CD14-positive monocyte (primary cell): Measurements from ENCODE around the gene BUD23. TPM values are rescaled to one million over a fixed set of nuclear protein-coding genes. Genes with fewer than 3 reads are reported as not detected.
A peak's percentile ranks its signal among the peaks of the same experiment; 100 is the strongest.

Source experiments
- DNase-seq, 3 donors: peaks; one replicate each; pipeline ENCODE4 v3.0.0-alpha.2; 2011 to 2022
- H2AFZ ChIP-seq: 2 replicates; pipeline ENCODE4 v1.6.0; 2012; ENCODE audit warnings: mild to moderate bottlenecking, low read depth, low read length, inconsistent platforms; ENCODE audit not compliant: insufficient read depth, poor library complexity, severe bottlenecking
- H3K27ac ChIP-seq, 2 donors: 1 replicate in 1 of 2; 2 replicates in 1 of 2; pipeline ENCODE4 v1.5.1; 2012 to 2013; ENCODE audit warnings: low read length in 2 of 2, control low read depth in 1 of 2, inconsistent platforms in 1 of 2, low read depth in 1 of 2, mild to moderate bottlenecking in 1 of 2
- H3K27me3 ChIP-seq, 2 donors: one replicate each; pipeline versions ENCODE4 v1.6.0 to v1.6.1; 2011 to 2013; ENCODE audit warnings: low read length in 2 of 2; ENCODE audit not compliant: control insufficient read depth in 2 of 2, insufficient read depth in 2 of 2
- H3K36me3 ChIP-seq, 2 donors: replicated peaks in 1 of 2; 1 replicate in 1 of 2; 2 replicates in 1 of 2; pipeline versions ENCODE4 v1.5.1 to v1.6.1; 2012 to 2013; ENCODE audit warnings: low read length in 2 of 2, control low read depth in 1 of 2, inconsistent platforms in 1 of 2, mild to moderate bottlenecking in 1 of 2; ENCODE audit not compliant: insufficient read depth in 2 of 2, control insufficient read depth in 1 of 2
- H3K4me1 ChIP-seq, 2 donors: 1 replicate in 1 of 2; 2 replicates in 1 of 2; pipeline versions ENCODE4 v1.5.1 to v1.6.1; 2012 to 2013; ENCODE audit warnings: low read length in 2 of 2, control low read depth in 1 of 2, inconsistent platforms in 1 of 2, mild to moderate bottlenecking in 1 of 2, moderate library complexity in 1 of 2; ENCODE audit not compliant: insufficient read depth in 2 of 2, control insufficient read depth in 1 of 2
- H3K4me2 ChIP-seq: replicated peaks from 2 replicates; pipeline ENCODE3; 2012; ENCODE audit warnings: low read length, moderate library complexity, mild to moderate bottlenecking; ENCODE audit not compliant: poor library complexity, severe bottlenecking; ENCODE audit errors: extremely low read depth
- H3K4me3 ChIP-seq, 3 experiments: fragments of 200-600 bp in 1 of 3; sonication (generic) in 1 of 3; replicated peaks in 1 of 3; 1 replicate in 2 of 3; 2 replicates in 1 of 3; pipeline ENCODE4 v1.5.1; 2011 to 2013; ENCODE audit warnings: low read length in 3 of 3, mild to moderate bottlenecking in 3 of 3, control low read depth in 2 of 3, low read depth in 2 of 3, inconsistent platforms in 1 of 3, moderate library complexity in 1 of 3
- H3K79me2 ChIP-seq: 2 replicates; pipeline ENCODE4 v1.6.0; 2012; ENCODE audit warnings: mild to moderate bottlenecking, control low read depth, inconsistent platforms, low read length, moderate library complexity; ENCODE audit not compliant: insufficient read depth
- H3K9ac ChIP-seq: 2 replicates; pipeline ENCODE4 v1.6.0; 2017; ENCODE audit warnings: low read length, mild to moderate bottlenecking; ENCODE audit not compliant: insufficient read depth, poor library complexity, severe bottlenecking
- H3K9me3 ChIP-seq, 2 donors: replicated peaks in 1 of 2; 1 replicate in 1 of 2; 2 replicates in 1 of 2; pipeline versions ENCODE4 v1.5.1 to v1.6.1; 2012 to 2013; ENCODE audit warnings: low read length in 2 of 2, control low read depth in 1 of 2; ENCODE audit not compliant: control insufficient read depth in 1 of 2, insufficient read depth in 1 of 2
- H4K20me1 ChIP-seq: 2 replicates; pipeline ENCODE4 v1.6.0; 2012; ENCODE audit warnings: mild to moderate bottlenecking, low read length, control low read depth, moderate library complexity; ENCODE audit not compliant: insufficient read depth
- H3K27ac Mint-ChIP-seq, 7 donors: one replicate each; pipeline ENCODE4 v1.8.0; 2020; ENCODE audit warnings: mild to moderate bottlenecking in 7 of 7, mixed read lengths in 7 of 7, moderate library complexity in 6 of 7, inconsistent platforms in 2 of 7
- H3K27me3 Mint-ChIP-seq, 3 donors: one replicate each; pipeline ENCODE4 v1.8.0; 2021 to 2022; ENCODE audit warnings: low read depth in 3 of 3, mild to moderate bottlenecking in 3 of 3, mixed read lengths in 3 of 3, moderate library complexity in 3 of 3, inconsistent platforms in 1 of 3
- H3K36me3 Mint-ChIP-seq, 2 donors: one replicate each; pipeline ENCODE4 v1.8.0; 2020; ENCODE audit warnings: mixed read lengths in 2 of 2, inconsistent platforms in 1 of 2, mild to moderate bottlenecking in 1 of 2
- H3K4me1 Mint-ChIP-seq: one replicate; pipeline ENCODE4 v1.8.0; 2020; ENCODE audit warnings: mild to moderate bottlenecking, mixed read lengths
- H3K4me3 Mint-ChIP-seq, 2 donors: one replicate each; pipeline ENCODE4 v1.8.0; 2020; ENCODE audit warnings: mild to moderate bottlenecking in 2 of 2, mixed read lengths in 2 of 2, moderate library complexity in 1 of 2
- H3K9me3 Mint-ChIP-seq, 7 donors: one replicate each; pipeline ENCODE4 v1.8.0; 2020 to 2022; ENCODE audit warnings: mixed read lengths in 7 of 7, mild to moderate bottlenecking in 6 of 7, moderate library complexity in 6 of 7, inconsistent platforms in 2 of 7
- WGBS: methylation state at CpG from one replicate; pipeline ENCODE4 v1.1.5; 2013; ENCODE audit warnings: missing lambda C conversion rate; ENCODE audit not compliant: insufficient coverage; 5-methylcytosine and 5-hydroxymethylcytosine counted together
- intact Hi-C, 2 donors: fragments of 100-400 bp; cut with micrococcal nuclease; formaldehyde crosslinking; loops; one replicate each; pipeline versions ENCODE4 v1.15.0 to v1.15.1; 2023
- polyA plus RNA-seq, 3 donors: library from polyadenylated mRNA; depleted of rRNA in 1 of 3; unstranded in 2 of 3; stranded (reverse) in 1 of 3; fragments of 300-500 nt in 2 of 3; fragments of >200 nt in 1 of 3; fragmentation: Illumina TruSeq in 2 of 3; gene quantifications; 1 replicate in 2 of 3; 2 replicates in 1 of 3; pipeline ENCODE4 v1.2.3, GENCODE V29; 2012 to 2021
- TF ChIP-seq, protein P1 (sequence below): fragments of 200-600 bp; IDR thresholded peaks from one replicate; pipeline ENCODE4 v1.8.0; 2022; ENCODE audit warnings: antibody characterized with exemption, mild to moderate bottlenecking

Gene BUD23
- polyA plus RNA-seq, 3 donors, result 44.5 to 51.9 (median 51.1) TPM

GRCh38 chr7:73726083-73726466, 42.7 kb downstream of the BUD23 start:
- H3K4me2 ChIP-seq, result no peak overlapping the region
- no peaks in the 10 kb centered on the region for H3K79me2 ChIP-seq
- H3K9me3 ChIP-seq, result no peaks in the 10 kb centered on the region
- H3K4me1 Mint-ChIP-seq, result peaks cover 7% of the 10 kb centered on the region
- no peaks in the 10 kb centered on the region for H3K4me1 ChIP-seq
- H3K27ac ChIP-seq, result no peak overlapping the region
- TF ChIP-seq, protein P1, sequence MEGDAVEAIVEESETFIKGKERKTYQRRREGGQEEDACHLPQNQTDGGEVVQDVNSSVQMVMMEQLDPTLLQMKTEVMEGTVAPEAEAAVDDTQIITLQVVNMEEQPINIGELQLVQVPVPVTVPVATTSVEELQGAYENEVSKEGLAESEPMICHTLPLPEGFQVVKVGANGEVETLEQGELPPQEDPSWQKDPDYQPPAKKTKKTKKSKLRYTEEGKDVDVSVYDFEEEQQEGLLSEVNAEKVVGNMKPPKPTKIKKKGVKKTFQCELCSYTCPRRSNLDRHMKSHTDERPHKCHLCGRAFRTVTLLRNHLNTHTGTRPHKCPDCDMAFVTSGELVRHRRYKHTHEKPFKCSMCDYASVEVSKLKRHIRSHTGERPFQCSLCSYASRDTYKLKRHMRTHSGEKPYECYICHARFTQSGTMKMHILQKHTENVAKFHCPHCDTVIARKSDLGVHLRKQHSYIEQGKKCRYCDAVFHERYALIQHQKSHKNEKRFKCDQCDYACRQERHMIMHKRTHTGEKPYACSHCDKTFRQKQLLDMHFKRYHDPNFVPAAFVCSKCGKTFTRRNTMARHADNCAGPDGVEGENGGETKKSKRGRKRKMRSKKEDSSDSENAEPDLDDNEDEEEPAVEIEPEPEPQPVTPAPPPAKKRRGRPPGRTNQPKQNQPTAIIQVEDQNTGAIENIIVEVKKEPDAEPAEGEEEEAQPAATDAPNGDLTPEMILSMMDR, result peak; percentile 3
- H2AFZ ChIP-seq, result no peak overlapping the region
- no peaks in the 10 kb centered on the region for H4K20me1 ChIP-seq
- 82% methylated on average over 1 of the region's 1 CpG for WGBS
- no peak overlapping the region for H3K27ac Mint-ChIP-seq
- DNase-seq, result no peak
- intact Hi-C loops, result loop anchor here (5.0 kb wide), 3 partner anchors 39 to 119 kb away; no protein-coding TSS in a partner anchor
- peaks cover 53 to 66% (median 58%) of the 10 kb centered on the region in 3 donors for H3K27me3 Mint-ChIP-seq
- H3K9me3 Mint-ChIP-seq, result peaks cover 0 to 6% (median 1%) of the 10 kb centered on the region in 7 donors
- H3K9ac ChIP-seq, result no peak overlapping the region
- no peak overlapping the region for H3K4me3 ChIP-seq
- H3K36me3 ChIP-seq, result no peaks in the 10 kb centered on the region
- no peaks in the 10 kb centered on the region for H3K36me3 Mint-ChIP-seq
- no peak overlapping the region for H3K4me3 Mint-ChIP-seq
- peaks cover 13 to 65% of the 10 kb centered on the region in 2 donors for H3K27me3 ChIP-seq

DNA sequence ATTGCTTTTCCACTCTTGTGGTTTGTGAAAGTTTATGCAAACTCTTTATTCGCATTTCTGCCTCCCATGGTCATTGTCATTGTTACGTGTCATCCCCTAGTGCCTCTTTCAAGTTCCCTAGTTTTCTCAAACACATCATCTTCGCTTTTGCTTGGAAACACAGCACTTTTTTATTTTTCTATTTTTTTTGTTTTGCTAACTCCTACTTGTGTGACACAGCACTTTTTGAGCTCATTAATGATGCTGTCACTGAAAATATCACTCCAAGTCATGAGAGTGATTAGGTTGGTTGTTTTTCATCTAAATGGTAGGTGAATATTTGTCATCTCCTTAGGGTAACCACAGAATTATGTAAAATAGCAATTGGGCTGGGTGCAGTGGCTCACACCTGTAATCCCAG, 44.6 kb downstream of the BUD23 start:
- no peak overlapping the region for H3K4me2 ChIP-seq
- no peak overlapping the region for H3K27ac ChIP-seq
- no peaks in the 10 kb centered on the region for H3K79me2 ChIP-seq
- Mint-ChIP-seq H3K27me3 (peaks cover 45 to 64% (median 50%) of the 10 kb centered on the region in 3 donors), H3K9me3 (peaks cover 0 to 9% (median 1%) of the 10 kb centered on the region in 7 donors), H3K4me1 (peaks cover 14% of the 10 kb centered on the region), H3K4me3 (peak overlapping the region in 1 of 2 donors; percentile 66), H3K36me3 (no peaks in the 10 kb centered on the region), H3K27ac (peak overlapping the region in 1 of 7 donors; percentile 15)
- DNase-seq, result no peak
- intact Hi-C loops, result loop anchor here (5.0 kb wide), 3 partner anchors 41 to 121 kb away; no protein-coding TSS in a partner anchor
- TF ChIP-seq, protein P1, result no peak
- H3K36me3 ChIP-seq, result no peaks in the 10 kb centered on the region
- no peaks in the 10 kb centered on the region for H3K9me3 ChIP-seq
- 45% methylated on average over 2 of the region's 3 CpGs for WGBS
- no peak overlapping the region for H2AFZ ChIP-seq
- no peak overlapping the region for H3K4me3 ChIP-seq
- peaks cover 4 to 10% of the 10 kb centered on the region in 2 donors for H3K4me1 ChIP-seq
- no peak overlapping the region for H3K9ac ChIP-seq
- H4K20me1 ChIP-seq, result no peaks in the 10 kb centered on the region
- H3K27me3 ChIP-seq, result peaks cover 11 to 53% of the 10 kb centered on the region in 2 donors
